GM19438 (cell line): ENCODE data around the gene TTBK2.
"Not testable (repeated sequence)": the region's sequence is repeated elsewhere in the genome, so short reads cannot be mapped to it uniquely, and the experiment has no call there.

ENCODE experiments used
- ATAC-seq: cut with Tn5 transposase; IDR thresholded peaks from one replicate; pipeline ENCODE4 v1.9.1; 2021; ENCODE audit warnings: low read depth; ENCODE audit not compliant: unreplicated experiment

The TTBK2 gene

DNA sequence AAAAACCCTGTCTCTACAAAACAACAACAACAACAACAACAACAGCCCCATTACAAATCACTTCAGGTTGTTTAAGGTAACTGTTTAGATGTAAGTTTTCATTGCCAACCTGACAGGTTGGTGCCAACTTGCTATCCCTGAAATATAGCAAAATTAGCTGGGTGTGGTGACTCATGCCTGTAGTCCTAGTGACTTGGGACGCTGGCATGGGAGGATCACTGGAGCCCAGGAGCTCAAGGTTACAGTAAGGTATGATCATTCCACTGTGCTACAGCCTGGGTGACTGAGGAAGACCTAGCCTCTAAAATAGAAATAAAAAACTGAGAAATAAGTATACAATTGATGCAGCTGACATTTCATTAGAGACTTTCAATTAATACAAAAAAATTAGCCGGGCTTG, 147.7 kb downstream of the TTBK2 start:
- no peak for ATAC-seq

DNA sequence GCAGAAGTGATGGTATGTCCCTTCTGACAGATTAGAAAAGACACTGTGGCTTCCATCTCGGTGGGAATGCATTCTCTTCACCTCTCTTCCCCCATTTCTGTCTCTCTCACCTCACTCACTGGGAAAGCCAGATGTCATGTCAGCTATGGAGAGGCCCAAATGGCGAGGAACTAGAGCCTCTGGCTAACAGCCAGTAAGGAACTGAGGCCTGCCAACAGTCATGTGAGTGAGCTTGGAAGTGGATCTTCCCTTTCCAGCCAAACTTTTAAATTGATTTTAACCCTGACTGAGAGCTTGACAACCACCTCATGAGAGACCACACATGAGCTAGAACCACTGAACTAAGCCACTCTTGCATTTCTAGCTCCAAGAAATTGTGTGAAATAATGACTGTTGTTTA, 148.4 kb downstream of the TTBK2 start:
- ATAC-seq = no peak

GRCh38 chr15:42766109-42766508, 154.5 kb downstream of the TTBK2 start:
- not testable (repeated sequence) for ATAC-seq

GRCh38 chr15:42764154-42764731, 156.3 kb downstream of the TTBK2 start:
- ATAC-seq = not testable (repeated sequence)

- not testable (repeated sequence) for ATAC-seq
Observed at GRCh38 chr15:42761813-42762212, 158.8 kb downstream of the TTBK2 start.

- ATAC-seq = no peak
Observed at GRCh38 chr15:42760759-42761158, 159.8 kb downstream of the TTBK2 start.

DNA sequence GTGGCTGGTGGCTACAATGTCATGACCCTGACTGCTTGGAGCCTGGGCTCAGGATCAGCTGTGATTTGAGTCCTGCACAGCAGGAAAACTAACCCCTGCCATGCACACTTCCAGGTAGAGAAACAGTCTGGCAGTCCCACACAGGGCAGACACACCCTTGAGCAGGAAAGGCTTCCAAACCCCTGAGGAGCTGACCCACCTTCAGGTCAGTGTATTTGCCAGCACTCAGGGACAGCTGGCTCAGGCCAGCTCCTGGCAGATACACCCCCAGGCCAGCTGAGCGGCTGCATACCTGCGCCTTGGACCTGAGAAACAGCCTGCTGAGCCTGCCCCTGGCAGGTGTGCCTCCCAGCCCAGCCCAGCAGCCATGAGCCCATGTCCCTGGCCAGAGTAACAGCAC, 161.5 kb downstream of the TTBK2 start:
- ATAC-seq = no peak

- no peak for ATAC-seq
Observed at GRCh38 chr15:42750306-42750705, 170.3 kb downstream of the TTBK2 start.

GRCh38 chr15:42749266-42749665, 171.3 kb downstream of the TTBK2 start:
- ATAC-seq = no peak

DNA sequence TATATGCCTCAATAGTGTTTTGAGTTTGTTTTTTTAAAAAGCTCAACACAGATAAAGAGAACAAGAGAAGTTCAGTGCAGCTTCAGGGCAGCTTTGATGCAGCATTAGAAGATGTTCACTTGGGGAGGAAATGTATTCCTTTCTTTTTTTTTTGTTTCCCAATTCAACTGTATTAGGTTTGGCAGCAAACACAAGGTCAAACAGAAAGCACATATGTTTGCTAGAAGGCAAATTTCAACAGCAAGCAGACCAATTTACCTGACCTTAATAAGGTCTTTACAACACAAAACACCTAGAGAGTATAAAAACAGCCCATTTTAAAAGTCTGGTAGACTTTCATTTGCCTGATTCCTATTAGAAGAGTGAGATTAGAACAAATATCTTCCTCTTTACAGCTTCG, 176.4 kb downstream of the TTBK2 start:
- ATAC-seq = no peak

DNA sequence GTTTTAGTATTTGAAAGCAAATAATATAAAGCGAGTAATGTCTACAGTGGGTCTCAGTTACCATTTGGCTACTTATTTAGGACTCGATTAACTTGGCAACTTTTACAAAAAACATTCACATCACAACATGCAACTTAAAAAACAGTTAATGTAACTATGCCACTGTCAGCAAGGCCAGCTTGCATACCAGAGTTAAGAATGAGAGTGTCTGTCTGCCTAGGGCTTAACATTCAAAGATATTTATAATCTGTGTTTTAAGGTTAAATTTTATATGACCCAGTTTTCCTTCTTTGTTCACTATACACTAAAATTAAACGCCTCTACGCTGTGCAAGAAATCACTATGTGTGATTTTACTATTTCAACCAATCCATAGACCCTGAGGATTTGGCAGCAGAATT, 178.4 kb downstream of the TTBK2 start:
- ATAC-seq = no peak

DNA sequence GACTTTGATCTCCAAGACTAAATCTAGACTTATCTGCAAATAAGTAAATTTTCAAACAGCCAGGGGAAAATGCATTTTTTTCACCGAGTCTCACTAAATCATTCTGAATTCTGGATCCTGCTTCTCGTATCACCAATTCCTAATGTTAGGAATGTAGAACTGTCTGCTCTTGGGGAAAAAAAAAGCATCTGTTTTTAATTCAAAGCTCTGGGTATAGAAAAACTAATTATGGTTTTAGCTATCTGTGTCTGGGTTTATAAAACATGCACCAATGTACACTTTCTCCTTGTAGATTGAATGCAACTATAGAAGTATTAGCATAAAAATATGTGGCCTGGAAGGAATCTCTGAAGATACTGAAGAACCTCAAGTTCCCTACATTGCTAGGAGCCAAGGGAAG, 178.9 kb downstream of the TTBK2 start:
- ATAC-seq = no peak

DNA sequence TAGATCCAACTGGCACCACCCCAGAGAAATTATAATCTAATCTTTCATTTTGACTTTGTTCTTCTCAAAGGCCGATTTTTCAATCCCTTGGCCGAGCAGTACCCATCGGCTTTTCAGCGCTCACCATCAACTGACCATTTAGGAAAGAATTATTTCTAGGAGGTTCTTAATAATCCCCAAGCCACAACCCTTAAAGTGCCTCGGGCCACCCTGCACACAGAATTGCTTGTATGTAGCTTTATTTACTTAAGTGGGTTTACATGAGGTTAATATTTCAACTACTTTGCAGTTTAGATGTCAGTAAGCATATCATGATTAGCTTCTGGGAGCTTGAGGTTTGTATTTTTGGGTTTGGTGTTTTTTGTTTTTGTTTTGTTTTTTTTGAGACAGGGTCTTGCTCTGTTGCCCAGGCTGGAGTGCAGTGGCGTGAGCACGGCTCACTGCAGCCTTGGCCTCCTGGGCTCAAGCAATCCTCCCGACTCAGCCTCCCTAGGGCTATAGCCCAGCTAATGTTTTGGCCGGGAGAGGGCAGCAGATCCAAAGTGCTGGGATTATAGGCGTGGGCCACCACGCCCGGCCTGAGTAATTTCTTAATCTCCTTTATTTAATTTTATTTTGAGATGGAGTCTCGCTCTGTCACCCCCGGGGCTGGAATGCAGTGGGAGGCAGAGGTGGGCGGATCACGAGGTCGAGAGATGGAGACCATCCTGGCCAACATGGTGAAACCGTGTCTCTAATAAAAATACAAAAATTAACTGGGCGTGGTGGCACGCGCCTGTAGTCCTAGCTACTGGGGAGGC, 182.8 kb downstream of the TTBK2 start:
- ATAC-seq = no peak

GRCh38 chr15:42736793-42737528, 183.6 kb downstream of the TTBK2 start, which contains the start of gene CDAN1:
CDAN1 (minus strand) TSS chr15:42737128; CDS start chr15:42737102, 26 bp downstream.
- peak; percentile 92 for ATAC-seq

- peak; percentile 33 for ATAC-seq
Observed at GRCh38 chr15:42736178-42736792, 184.3 kb downstream of the TTBK2 start.

DNA sequence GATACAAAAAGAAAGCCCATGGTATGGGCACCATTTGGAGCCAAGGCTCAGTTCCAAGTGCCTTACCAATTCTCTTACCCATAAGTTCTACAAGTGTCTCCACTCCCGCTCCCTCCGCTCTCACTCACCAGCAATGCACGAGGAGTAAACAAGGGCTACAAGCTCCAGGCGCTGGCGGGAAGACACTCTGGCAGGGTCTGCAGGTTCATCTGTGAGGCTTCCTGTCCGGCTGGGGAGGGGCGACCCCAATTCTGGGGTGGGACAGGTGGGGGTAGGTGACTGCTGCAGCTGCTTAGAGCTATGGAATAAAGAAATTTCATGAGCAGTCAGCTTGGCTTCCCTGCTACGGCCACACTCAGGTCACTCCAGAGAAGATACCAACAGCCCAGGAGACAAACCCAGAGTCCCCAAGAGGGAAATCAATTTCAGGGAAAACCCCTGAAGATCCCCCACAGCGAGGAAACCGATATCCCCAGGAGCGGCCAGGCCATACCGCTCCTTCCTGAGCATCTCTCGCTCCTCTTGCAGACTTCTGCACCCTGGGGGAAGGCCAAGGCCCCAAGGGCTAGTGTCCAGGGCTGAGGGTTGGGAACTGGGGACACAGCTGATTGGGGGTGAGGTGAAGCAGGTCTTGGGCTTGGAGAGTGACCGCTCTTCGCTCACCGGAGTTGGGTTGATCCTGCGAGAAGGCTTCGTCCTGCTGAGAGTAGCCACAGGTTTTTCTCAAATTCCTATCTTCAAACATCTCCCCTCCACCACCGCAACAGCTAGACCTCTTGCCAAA, 185.0 kb downstream of the TTBK2 start:
- ATAC-seq = no peak

- ATAC-seq = no peak
Observed at GRCh38 chr15:42734076-42734672, 186.4 kb downstream of the TTBK2 start.

DNA sequence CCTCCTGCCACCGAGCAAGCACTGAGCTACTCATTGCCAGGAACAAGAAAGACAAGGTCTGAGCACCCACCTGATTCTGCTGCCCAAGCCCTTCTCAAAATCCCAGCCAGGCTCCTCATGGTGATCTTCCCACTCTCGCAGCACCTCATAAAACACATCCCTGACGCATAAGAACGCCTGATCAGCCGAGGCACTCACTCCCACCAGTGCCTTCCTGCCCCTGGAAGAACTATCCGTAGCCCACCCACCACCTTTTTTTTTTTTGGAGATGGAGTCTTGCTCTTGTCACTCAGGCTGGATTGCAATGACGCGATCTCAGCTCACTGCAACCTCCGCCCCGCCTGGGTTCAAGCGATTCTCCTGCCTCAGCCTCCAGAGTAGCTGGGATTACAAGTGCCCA, 187.6 kb downstream of the TTBK2 start:
- no peak for ATAC-seq

GRCh38 chr15:42732095-42732827, 188.3 kb downstream of the TTBK2 start:
- no peak for ATAC-seq
